OCI-M2 (cell line): Measurements from ENCODE around the gene MRPL44.

Source experiments
- DNase-seq: peaks from one replicate; lab custom pipeline; 2025; ENCODE audit not compliant: unreplicated experiment; lab: John Stamatoyannopoulos, UW

MRPL44 gene

DNA sequence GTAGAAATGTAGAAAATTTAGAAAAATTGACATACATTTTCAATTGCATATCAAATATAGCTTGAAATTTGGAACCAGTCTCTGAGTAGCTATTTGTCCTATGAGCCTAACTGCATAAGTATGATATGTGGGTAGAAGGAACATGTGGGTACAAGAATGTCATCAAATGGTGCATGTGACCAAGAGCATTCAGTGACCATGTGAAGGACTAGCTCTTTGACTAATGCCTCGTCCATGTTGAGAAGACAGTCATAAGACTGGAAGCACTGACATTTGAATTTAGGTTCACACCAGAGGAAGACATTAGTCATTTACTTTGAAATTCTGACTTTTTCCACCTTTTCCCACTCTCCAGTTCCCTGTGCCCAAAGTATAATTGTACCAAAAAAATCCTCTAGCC is 12.6 kb downstream of the MRPL44 start:
- no peak for DNase-seq

DNA sequence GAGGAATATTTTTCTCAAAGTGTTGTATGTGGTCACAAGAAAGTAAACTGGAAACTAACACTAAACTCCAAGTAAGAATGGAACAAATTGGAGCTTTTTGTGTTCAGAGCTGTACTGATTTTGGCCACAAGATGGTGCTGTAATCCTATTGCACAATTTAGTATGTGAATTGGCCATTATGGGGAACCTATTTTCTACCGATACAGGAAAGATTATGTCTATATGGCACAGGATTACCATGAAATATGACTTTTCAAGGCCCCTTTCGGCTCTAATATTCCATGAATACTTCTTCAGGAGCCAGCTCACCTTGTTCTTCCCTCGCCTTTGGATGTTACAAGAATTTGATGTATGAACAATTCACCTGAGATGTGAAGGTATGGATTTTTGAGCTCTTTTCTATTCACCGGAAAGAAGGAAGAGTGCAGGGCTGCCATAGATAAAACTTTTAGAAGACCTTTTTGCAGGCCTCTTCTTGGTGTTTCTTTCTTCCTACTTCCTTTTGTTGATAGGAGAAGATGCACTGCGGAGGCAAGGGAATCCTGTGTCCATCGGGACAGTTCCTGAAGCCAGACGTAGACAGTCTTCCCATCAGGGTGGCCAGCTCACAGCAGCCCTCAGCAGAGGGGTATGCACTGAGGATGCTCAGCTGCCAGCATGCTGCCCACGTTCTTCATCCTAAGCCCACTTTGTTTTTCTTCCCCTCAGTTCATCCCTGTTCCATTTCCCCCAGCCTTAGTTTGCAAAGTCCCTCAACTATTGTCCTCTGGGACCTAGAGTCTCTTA is 13.3 kb downstream of the MRPL44 start:
- no peak for DNase-seq

DNA sequence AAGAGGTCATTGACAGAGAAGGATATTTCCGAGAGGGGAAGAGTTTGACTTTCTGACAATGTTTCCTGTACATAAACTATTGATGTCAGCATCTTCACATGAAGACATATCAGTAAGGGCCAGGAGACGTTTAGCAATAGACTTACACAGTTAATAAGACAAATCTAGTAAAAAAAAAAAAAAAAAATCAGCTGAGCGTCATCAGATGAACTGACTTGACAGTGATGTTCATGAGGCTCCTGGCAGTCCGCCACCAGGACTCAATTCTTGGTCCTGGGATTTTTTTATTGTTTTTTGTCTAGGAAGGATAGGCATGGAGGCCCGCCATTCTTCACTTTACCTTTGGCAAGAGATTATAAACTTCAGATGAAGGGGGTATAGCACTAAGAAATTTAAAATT is 14.5 kb downstream of the MRPL44 start:
- DNase-seq: no peak

DNA sequence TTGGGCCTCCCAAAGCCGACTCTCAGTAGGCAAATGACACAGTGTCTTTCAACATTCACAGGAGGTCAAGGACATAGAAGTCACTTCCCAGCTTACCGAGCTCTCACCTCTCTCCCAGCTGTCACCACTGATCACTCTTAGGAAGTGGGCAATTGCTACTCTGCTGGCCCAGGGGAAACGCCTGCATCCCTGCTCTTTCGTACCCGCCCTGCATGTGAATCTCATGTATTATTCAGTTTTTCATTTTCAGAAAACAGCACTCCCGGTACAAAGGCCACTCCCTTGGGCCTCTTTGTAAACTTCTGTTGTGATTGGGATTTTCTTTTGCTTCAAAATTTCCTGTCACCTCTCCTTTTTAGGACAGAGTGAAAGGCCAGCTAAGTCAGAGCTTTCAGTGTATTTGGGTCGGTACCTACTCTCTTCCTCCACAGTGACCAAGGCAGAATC is 15.4 kb downstream of the MRPL44 start:
- DNase-seq: no peak

DNA sequence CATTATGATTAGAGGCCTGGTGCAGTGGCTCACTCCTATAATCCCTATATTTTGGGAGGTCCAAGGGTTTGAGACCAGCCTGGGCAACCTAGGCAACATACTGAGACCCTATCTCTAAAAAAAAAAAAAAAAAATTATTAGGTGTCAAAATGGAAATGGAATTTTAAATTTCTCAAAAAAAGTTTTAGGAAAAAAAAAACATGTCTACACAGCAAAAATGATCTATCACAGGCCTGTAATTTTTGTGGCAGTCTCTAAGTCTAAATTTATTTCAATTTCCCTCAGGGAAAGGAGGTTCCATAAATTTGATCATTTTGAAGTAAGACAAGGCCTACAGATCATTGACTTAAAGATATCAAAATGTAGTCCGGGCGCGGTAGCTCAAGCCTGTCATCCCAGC is 16.3 kb downstream of the MRPL44 start:
- no peak for DNase-seq

DNA sequence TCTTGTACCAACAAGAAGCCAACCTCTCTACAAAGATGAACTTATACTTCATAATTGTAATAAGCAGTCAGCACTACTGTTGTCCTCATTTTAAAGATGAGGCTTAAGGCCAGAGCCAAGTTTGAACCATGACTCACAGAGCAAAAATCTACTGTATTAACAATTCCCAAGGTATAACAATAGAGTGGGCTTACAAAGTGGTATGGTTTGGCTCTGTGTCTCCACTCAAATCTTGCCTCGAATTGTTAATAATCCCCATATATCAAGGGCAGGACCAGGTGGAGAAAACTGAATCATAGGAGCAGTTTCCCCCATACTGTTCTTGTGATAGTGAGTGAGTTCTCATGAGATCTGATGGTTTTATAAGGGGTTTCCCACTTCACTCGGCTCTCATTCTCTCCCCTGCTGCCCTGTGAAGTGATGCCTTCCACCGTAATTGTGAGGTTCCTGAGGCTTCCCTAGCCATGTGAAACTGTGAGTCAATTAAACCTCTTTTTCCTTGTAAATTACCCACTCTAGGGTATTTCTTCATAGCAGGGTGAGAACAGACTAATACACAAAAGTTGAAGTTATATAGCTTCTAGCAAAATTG is 19.5 kb downstream of the MRPL44 start:
- DNase-seq: no peak

DNA sequence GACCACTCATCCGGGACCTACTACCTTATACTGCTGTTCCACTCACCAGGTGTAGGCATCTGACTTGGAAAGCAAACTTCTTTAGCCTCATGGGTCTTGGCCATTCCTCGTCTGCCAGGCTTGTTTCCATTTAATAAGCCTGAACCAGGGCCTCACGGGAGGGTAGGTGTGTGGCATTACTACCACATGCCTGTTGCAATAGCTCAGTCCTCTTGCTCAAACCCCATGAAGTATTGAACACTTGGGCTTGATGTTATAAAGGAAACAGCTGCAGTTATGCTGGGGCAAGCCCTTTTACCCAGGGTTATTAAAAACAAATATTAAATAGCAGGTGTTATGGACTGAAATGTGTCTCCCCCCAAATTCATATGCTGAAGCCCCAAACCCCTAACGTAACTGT is 21.2 kb downstream of the MRPL44 start:
- DNase-seq: no peak

DNA sequence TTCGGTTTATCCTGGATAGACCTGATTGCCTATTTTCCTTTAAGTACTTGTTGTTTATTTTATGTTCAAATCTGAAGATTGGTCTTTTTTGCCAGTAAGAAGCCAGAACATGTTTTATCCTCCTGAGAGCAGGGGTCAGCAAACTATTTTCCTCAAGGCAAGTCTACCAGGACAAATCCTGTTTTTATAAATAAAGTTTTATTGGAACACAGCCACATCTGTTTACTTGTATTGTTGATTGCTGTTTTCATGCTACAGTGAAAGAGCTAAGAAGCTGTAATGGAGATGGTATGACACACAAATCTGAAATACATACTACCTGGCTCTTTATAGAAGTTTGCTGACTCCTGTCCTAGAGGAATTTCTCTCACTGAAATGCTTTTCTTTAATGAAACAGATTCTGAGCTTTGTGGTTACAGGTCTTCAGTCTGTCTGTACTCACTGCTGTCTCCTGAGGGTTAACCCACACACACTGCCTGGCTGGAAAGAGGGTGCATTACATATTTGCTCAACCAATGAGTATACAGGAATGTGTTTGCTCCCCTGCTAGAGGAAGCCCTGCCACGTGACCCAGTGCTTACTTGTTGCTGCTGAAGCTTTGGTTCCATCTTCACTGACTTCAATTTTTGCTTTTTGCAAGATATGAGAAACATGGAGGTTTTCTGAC is 22.6 kb downstream of the MRPL44 start:
- DNase-seq: no peak

DNA sequence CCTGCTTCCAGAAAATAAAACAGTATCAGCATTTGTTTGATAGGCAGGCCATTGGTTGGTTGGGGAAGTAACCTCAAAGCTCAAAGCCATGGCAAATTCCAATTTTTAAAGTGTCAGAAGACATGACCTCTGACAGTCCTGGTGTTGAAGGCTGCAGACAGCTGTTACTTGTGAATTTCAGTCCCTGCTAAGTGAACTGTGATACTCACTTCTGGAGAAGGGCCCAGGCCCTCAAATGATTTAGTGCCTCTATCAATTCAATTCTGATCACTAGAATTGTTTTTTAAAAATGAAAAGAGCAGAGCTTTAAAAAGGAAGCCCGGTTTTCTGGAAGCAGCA is 23.1 kb downstream of the MRPL44 start:
- no peak for DNase-seq

DNA sequence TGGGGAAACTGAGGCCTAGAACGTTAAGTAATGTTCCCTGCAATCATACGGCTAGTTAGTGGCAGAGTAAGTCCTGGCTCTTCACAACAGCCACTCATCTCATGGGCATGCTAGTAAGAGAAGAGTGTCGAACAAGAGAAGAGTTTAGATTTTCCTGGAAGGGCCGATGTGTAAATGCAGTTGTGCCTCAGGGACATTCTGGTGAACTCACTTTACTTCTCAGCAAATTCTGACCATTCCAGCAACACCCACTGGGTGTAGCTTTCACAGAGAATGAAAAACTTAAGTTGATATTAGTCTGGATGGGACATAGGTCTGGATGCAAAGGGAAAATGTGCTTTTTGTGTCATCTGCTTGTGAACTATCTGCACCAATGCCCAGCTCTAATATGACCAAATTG is 23.5 kb downstream of the MRPL44 start:
- DNase-seq: no peak

DNA sequence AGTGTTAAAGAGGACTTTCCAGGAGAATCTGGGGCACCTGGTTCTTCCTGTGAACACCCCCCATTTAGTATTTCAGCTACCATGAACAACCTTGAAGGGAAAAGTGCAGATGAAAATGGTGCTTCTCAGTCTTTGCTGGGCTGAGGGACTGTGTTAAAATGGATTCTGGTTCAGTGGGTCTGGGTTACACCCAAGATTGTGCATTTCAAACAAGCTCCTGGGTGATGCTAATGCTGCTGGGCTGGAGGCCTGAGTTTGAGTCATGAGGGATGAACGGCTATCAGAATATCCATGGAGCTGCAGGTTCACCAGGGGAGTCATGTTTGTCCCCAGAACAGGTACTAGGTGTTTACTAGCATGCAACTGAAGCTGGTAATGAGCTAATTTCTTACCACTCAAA is 24.0 kb downstream of the MRPL44 start:
- no peak for DNase-seq

DNA sequence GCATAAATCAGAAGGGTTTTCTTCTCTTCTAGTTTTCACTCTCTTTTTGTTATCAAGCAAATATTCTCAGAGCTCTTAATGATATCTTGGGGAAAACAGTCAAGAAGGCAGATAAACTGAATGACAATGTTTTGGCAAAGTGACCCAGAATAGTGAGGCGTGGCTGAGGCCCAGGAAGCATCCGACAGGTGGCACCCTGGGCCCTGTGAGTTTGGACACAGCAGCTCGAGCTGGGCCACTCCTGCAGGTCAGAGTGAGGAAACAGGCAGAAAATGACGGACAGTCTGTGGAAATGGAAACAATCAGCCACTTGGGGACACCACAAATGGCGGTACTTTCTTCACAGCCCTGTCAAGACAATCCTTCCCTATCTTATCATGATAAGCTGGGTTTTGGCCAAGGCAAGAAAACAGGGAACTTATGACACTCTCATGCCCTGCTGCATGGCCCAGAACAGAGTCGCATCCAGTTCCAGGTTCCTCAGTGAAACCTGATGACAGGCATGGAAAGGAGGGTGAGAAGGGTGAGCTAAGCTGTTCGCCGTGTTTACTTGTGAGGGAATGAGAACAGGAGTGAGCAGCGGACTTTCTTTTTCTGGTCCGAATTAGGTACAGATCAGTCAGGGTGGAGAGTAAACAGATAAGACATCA is 32.1 kb downstream of the MRPL44 start:
- DNase-seq: no peak

DNA sequence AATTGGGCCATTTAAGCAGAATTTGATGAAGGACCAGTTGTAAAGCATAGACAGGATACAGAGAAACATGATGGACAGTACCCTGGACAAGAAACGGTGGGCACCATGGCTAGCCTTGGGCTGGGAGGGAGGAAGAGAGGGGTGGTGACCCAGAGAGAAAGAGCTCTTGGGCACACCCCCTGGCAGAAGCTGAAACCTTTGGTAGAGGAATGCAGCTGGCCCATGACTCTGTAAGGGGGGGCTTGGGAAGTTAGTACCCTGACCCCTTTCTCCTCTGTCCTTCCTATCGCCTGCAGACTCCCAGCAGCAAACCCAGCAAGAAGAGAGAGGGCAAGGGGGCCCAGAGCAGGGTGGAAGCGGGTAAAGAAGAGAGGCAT is 32.6 kb downstream of the MRPL44 start:
- no peak for DNase-seq

DNA sequence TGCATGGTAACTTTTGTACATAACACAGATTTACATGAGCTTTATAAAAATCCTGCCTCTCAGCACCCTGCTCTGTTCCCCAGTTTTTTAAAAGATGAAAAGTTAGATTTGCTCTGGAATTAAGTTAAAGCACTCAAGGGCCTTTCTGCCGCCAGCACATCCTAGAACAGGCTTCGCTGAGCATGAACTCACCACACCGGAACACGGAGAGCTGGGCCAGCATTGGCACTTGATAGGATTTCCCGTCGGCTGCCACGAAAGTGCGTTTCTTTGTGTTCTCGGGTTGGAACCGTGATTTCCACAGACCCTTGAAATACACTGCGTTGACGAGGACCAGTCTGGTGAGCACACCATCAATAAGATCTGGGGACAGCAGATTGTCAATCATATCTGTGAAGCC is 34.3 kb downstream of the MRPL44 start:
- no peak for DNase-seq

DNA sequence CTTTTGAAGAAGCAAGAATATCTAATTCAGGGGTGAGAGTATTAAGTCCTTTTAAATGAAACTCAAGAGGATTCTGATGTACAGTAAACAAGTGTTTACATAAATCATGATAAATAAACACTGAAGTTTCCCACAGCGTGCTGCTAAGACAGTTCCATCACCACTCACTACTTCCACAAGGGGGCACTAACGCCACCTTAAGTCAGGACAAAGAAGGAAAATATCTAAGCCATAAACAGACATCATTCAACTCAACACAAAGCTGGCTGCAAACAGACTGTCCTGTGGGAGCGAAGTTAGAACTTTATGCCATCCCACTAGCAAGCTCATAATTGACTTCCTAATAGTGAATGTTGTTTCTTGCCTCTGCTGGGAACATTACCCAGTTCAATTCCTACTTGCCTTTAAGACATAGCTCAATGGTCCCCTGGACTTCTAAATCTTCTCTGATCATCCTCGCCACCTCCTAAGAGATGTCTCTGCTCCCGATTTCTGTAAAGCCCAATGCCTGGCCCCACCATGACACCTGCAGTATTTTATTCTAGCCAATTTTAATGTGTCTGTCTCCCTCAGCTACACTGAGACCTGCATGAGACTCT is 36.5 kb downstream of the MRPL44 start:
- DNase-seq: no peak

DNA sequence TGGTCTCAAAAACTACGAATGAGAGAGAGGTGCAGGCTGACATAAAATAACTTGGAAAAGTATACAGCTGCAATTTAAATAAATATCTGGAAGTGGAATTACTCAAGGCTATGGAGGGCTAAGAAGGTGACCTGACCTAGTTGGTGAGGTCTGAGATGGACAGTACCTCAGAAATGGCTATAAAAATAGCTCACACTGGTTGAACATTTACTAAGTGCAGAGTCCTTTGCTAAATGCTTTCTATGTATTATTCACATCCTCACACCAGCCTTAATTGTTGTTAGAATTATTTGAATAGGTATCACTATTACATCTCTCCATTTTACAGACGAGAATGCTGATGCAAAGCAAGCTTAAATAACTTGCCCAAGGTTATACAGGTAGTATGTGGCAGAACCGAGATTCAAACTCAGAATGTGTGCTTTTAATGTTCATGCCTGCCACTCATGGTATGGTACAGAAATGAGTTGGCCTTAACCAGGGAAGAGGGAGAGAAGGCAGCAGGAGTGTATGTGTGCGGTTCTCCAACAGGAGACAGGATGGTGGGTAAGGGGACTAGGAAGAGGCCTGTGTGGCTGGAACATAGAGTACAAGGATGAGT is 37.4 kb downstream of the MRPL44 start:
- no peak for DNase-seq

DNA sequence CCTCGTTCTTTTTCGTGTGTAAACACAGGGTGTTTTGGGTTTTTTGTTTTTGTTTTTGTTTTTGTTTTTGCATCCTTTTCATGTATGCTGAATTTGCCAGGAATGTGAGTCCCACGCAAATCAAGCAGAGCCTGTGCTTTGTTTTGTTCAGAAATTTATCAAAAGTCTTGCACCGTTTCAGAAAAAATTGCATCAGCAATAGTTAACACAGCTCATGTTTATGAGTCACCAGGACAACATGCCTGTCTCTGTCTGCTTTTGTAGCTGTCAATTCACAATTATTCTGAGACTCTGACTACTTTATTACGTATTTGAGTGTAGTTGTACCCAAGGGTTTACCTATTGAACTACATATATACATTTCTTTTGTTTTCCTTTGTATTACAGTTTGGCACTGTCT is 38.3 kb downstream of the MRPL44 start:
- no peak for DNase-seq

DNA sequence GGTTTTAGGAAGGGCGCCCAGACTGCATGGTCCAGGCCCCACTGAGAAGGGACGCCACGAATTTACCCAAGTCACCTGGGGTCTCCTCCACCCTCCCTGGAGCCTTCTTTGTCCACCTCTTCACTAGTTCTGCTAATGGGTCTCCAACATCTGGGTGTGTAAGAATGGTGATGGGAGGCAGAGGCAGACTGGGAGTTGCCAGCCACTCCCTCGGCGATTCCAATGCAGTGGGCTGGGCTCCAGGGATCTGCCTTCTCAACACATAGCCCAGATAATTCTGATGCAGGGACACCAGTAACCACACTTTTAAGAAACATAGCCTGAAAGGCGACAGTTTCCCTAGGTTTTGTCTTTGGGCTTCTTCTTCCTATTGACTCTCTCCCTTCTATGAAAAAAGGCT is 39.1 kb downstream of the MRPL44 start:
- no peak for DNase-seq

DNA sequence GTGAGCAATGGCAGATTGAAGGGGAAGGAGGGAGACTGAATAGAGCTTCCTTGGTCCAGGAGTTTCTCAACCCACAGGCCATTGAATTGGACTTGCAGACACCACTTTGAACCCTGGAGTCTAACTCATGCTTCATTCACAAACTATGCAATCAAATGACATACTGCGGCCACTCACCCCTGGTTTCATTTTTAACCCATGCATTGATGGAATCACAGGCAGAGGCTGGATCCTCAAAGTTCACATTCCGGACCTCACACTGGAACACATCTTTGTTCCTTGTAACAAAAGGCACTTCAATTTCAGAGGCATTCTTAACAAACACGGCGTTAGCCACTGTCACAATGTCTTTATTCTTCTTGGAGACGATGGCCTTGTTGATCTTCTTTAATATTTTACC is 40.7 kb downstream of the MRPL44 start:
- no peak for DNase-seq

DNA sequence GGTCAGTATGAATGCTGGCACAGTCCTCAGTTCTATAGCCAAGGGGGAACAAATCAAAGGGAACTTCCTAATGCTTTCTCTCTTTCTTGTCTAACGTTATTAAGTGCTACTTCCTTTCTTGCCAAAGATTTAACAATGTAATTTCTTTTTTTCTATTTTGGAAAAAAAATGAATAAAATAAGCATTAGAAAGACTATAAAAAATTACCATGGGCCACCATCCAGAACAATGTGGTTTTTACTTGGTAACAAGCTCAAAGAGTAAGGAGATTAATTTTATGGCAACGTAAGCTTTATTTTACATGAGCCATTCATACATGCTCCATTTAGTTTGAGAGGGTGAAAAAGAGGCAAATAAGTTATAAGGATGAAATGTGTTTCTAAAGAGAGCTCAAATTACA is 41.7 kb downstream of the MRPL44 start:
- no peak for DNase-seq

DNA sequence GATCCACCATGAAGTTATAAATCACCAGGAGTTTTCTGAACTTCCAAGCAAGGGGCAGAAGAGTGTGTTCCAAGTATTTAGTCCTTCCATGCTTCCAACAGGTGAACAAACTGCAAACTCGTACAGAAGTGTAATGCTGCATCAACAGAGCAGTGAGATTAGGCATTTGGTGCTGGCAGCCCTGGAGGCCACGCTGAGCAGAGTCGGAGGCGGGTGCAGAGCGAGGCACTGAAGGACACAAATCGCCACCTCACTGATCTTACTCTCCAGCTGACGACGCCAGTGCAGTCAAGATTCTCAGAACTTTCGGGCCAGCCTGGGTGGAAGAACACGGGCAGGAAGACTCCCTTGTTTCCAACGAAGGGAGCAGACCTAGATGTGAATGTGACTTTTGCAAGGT is 42.6 kb downstream of the MRPL44 start:
- no peak for DNase-seq
